Neural progenitor cell (in vitro differentiated cells): ENCODE data around the gene AUTS2. TPM values are rescaled to one million over a fixed set of nuclear protein-coding genes. Genes with fewer than 3 reads are reported as not detected.

Experiments used
- DNase-seq: peaks from one replicate; pipeline ENCODE4 v3.0.0-alpha.2; 2016; ENCODE audit warnings: low spot score
- H2AFZ ChIP-seq: fragments of 200-600 bp; sonication (generic); replicated peaks from 2 replicates; pipeline ENCODE4 v1.6.1; 2016; ENCODE audit warnings: antibody characterized with exemption
- H3F3A ChIP-seq: fragments of 200-600 bp; sonication (generic); 2 replicates; pipeline ENCODE4 v1.6.1; 2016; ENCODE audit warnings: antibody characterized with exemption, low read depth
- H3K27ac ChIP-seq: fragments of 200-600 bp; sonication (generic); 2 replicates; pipeline ENCODE4 v1.5.1; 2016; ENCODE audit warnings: mild to moderate bottlenecking
- H3K27me3 ChIP-seq: fragments of 200-600 bp; sonication (generic); 2 replicates; pipeline ENCODE4 v1.6.1; 2016; ENCODE audit warnings: mild to moderate bottlenecking, moderate library complexity
- H3K36me3 ChIP-seq: fragments of 200-600 bp; sonication (generic); 2 replicates; pipeline ENCODE4 v1.5.1; 2016
- H3K4me1 ChIP-seq: fragments of 200-600 bp; sonication (generic); 2 replicates; pipeline ENCODE4 v1.6.1; 2016; ENCODE audit warnings: mixed run types
- H3K4me2 ChIP-seq: fragments of 200-600 bp; sonication (generic); 2 replicates; pipeline ENCODE4 v1.6.1; 2016
- H3K4me3 ChIP-seq: fragments of 200-600 bp; sonication (generic); 2 replicates; pipeline ENCODE4 v1.5.1; 2016
- H3K79me2 ChIP-seq: fragments of 200-600 bp; sonication (generic); 2 replicates; pipeline ENCODE4 v1.6.1; 2016; ENCODE audit warnings: low read depth
- H3K9ac ChIP-seq: fragments of 200-600 bp; sonication (generic); 2 replicates; pipeline ENCODE4 v1.6.1; 2016
- H3K9me3 ChIP-seq: fragments of 200-600 bp; sonication (generic); 2 replicates; pipeline ENCODE4 v1.5.1; 2016; ENCODE audit warnings: low read depth
- H4K20me1 ChIP-seq: fragments of 200-600 bp; sonication (generic); 2 replicates; pipeline ENCODE4 v1.6.1; 2016; ENCODE audit warnings: low read depth
- H3K27ac Mint-ChIP-seq: 3 replicates; pipeline ENCODE4 v1.8.0; 2021; ENCODE audit warnings: mixed read lengths
- H3K27me3 Mint-ChIP-seq: 2 replicates; pipeline ENCODE4 v1.8.0; 2022; ENCODE audit warnings: low read depth, mild to moderate bottlenecking, inconsistent platforms, moderate library complexity, mixed read lengths; ENCODE audit not compliant: insufficient read depth
- H3K36me3 Mint-ChIP-seq: 3 replicates; pipeline ENCODE4 v1.8.0; 2021; ENCODE audit warnings: mixed read lengths
- H3K4me1 Mint-ChIP-seq: 3 replicates; pipeline ENCODE4 v1.8.0; 2021; ENCODE audit warnings: mixed read lengths
- H3K4me3 Mint-ChIP-seq: 3 replicates; pipeline ENCODE4 v1.8.0; 2021; ENCODE audit warnings: mild to moderate bottlenecking, moderate library complexity, mixed read lengths
- H3K9me3 Mint-ChIP-seq: 3 replicates; pipeline ENCODE4 v1.8.0; 2020; ENCODE audit warnings: mixed read lengths
- EZH2 ChIP-seq: fragments of 200-600 bp; sonication (generic); IDR thresholded peaks from 2 replicates; pipeline ENCODE4 v1.6.1; 2017; ENCODE audit warnings: antibody characterized with exemption, mild to moderate bottlenecking, moderate library complexity
- EZH2phosphoT487 ChIP-seq: fragments of 200-600 bp; sonication (generic); IDR thresholded peaks from 2 replicates; pipeline ENCODE4 v1.6.1; 2017; ENCODE audit warnings: antibody characterized with exemption
- total RNA-seq: library from RNA; depleted of rRNA; stranded (reverse); fragments of >200 nt; gene quantifications from 2 replicates; pipeline ENCODE4 v1.2.3, GENCODE V29; 2015; ENCODE audit warnings: low replicate concordance
- TF ChIP-seq, protein P1 (sequence below): fragments of 200-600 bp; sonication (generic); IDR thresholded peaks from 2 replicates; pipeline ENCODE4 v1.5.1; 2017; ENCODE audit warnings: antibody characterized with exemption, mild to moderate bottlenecking

The AUTS2 gene
- total RNA-seq, 1 donor from 2014 or later: 50.0 TPM

DNA sequence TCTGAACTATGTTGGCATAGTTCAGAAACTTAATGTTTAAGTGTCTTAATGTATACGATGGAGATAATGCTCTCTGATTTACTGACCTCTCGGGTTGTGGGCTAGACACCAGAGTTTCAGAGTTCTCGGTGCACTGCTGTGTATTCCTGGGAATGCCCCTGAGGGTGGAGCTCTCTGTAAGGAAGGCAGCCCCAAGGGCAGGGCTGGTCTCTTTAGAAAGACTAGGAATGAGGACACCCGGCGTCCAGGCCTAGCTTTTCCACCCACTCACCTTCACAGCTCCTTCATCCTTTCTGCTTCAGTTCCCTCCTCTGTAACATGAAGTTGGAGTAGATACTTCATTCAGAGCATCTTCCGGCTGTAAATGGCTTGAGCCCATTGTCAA lies 997.1 kb downstream of the AUTS2 start:
- peaks cover 5% of the 10 kb centered on the region for H3K36me3 Mint-ChIP-seq
- no peaks in the 10 kb centered on the region for H3K36me3 ChIP-seq
- H3K27me3 ChIP-seq: peaks cover 82% of the 10 kb centered on the region
- H3K4me1 Mint-ChIP-seq: peaks cover 43% of the 10 kb centered on the region
- no peaks in the 10 kb centered on the region for H3K9me3 ChIP-seq
- peaks cover 41% of the 10 kb centered on the region for H3K27me3 Mint-ChIP-seq
- no peak for DNase-seq
- H3K4me1 ChIP-seq: peaks cover 19% of the 10 kb centered on the region
- H3K4me3 ChIP-seq: peak overlapping the region; percentile 69
- peaks cover 5% of the 10 kb centered on the region for H3K9me3 Mint-ChIP-seq
- no peak overlapping the region for H3K27ac ChIP-seq
- peaks cover 3% of the 10 kb centered on the region for H3K79me2 ChIP-seq
- no peak for TF ChIP-seq EZH2phosphoT487
- TF ChIP-seq, protein P1, sequence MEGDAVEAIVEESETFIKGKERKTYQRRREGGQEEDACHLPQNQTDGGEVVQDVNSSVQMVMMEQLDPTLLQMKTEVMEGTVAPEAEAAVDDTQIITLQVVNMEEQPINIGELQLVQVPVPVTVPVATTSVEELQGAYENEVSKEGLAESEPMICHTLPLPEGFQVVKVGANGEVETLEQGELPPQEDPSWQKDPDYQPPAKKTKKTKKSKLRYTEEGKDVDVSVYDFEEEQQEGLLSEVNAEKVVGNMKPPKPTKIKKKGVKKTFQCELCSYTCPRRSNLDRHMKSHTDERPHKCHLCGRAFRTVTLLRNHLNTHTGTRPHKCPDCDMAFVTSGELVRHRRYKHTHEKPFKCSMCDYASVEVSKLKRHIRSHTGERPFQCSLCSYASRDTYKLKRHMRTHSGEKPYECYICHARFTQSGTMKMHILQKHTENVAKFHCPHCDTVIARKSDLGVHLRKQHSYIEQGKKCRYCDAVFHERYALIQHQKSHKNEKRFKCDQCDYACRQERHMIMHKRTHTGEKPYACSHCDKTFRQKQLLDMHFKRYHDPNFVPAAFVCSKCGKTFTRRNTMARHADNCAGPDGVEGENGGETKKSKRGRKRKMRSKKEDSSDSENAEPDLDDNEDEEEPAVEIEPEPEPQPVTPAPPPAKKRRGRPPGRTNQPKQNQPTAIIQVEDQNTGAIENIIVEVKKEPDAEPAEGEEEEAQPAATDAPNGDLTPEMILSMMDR: no peak
- TF ChIP-seq EZH2: no peak
- no peak overlapping the region for H3K9ac ChIP-seq
- peak overlapping the region; percentile 99 for H3K4me2 ChIP-seq
- H3K27ac Mint-ChIP-seq: no peak overlapping the region
- H3F3A ChIP-seq: peaks cover 29% of the 10 kb centered on the region
- peaks cover 52% of the 10 kb centered on the region for H4K20me1 ChIP-seq
- H3K4me3 Mint-ChIP-seq: peak overlapping the region; percentile 84
- H2AFZ ChIP-seq: peak overlapping the region; percentile 73

DNA sequence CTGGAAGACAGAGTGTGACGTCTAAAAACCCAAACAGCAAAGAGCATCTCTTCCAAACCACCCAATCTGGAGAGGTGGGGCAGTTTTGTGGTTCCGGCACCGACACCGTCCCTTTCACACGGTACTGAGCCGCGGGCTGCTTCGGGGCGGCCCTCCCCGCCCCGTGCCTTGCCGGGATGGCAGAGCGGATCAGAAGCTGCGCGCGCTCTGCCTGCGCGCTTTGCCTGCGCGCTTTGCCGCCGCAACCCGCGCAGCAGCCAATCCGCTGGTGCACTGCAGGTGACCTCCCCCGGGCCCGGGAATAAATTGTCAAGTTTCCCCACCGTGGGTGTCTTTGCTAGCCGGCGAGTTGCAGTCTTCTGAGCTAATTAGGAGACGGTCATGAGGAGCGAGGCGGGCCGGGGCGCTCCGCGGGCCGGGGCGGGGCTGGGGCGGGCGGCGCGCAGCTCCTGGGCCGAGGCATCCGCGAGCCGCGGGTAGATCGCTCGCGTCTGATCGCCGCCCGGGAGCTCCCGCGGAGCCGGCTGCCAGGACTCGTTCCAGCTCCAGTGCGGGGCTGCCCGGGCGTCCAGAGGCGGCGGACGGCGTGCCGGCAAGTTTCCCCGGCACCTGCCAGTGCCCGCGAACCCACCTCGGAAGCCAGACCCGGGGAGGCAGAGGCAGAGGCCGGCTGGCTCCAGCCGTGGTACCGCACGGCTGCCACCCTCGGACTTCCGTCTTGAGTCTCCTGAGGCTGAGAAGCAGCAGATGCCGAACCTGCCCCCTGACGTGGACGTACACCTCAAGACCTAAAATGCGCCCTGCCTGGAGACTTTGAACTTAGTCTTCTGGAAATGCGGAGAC lies 997.7 kb downstream of the AUTS2 start:
- Histone ChIP-seq H3K9ac (no peak overlapping the region), H3K79me2 (peaks cover 3% of the 10 kb centered on the region), H3K27me3 (peaks cover 77% of the 10 kb centered on the region), H2AFZ (peak overlapping the region; percentile 73), H3K9me3 (peaks cover 3% of the 10 kb centered on the region), H3K4me3 (peak overlapping the region; percentile 69), H3F3A (peaks cover 29% of the 10 kb centered on the region), H3K36me3 (no peaks in the 10 kb centered on the region), H3K27ac (no peak overlapping the region), H3K4me2 (peak overlapping the region; percentile 99), H3K4me1 (peaks cover 19% of the 10 kb centered on the region), H4K20me1 (peaks cover 52% of the 10 kb centered on the region)
- Mint-ChIP-seq H3K4me1 (peaks cover 39% of the 10 kb centered on the region), H3K27ac (no peak overlapping the region), H3K4me3 (peak overlapping the region; percentile 84), H3K27me3 (peaks cover 41% of the 10 kb centered on the region), H3K36me3 (peaks cover 11% of the 10 kb centered on the region), H3K9me3 (peaks cover 11% of the 10 kb centered on the region)
- TF ChIP-seq EZH2: peak; percentile 62
- TF ChIP-seq, protein P1: no peak
- peak; percentile 80 for DNase-seq

DNA sequence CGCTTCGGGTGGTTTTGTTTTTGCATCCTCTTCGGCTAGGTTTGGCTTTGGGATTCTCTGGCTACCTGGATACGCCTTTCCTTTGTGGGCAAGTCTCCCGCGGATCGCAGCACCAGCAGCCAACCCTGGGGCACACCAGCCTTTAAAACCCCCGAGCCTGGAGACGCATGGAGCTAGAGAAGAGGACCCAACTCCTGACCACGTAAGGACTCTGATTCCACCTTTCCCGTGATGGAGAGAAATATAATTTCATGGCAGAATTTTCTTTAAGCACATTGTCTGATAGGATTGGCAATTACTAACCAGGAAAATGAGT lies 998.3 kb downstream of the AUTS2 start:
- peaks cover 19% of the 10 kb centered on the region for H3K4me1 ChIP-seq
- no peak overlapping the region for H3K9ac ChIP-seq
- Mint-ChIP-seq H3K27me3 (peaks cover 41% of the 10 kb centered on the region), H3K36me3 (peaks cover 17% of the 10 kb centered on the region), H3K9me3 (peaks cover 15% of the 10 kb centered on the region), H3K27ac (no peak overlapping the region), H3K4me3 (peak overlapping the region; percentile 81), H3K4me1 (peaks cover 38% of the 10 kb centered on the region)
- DNase-seq: no peak
- H4K20me1 ChIP-seq: peaks cover 52% of the 10 kb centered on the region
- H3F3A ChIP-seq: peaks cover 29% of the 10 kb centered on the region
- H3K4me2 ChIP-seq: peak overlapping the region; percentile 99
- no peaks in the 10 kb centered on the region for H3K36me3 ChIP-seq
- peak overlapping the region; percentile 73 for H2AFZ ChIP-seq
- H3K79me2 ChIP-seq: peaks cover 3% of the 10 kb centered on the region
- H3K9me3 ChIP-seq: peaks cover 3% of the 10 kb centered on the region
- peak overlapping the region; percentile 69 for H3K4me3 ChIP-seq
- TF ChIP-seq, protein P1: no peak
- TF ChIP-seq EZH2 (no peak), EZH2phosphoT487 (no peak)
- no peak overlapping the region for H3K27ac ChIP-seq
- peaks cover 77% of the 10 kb centered on the region for H3K27me3 ChIP-seq
